OCI-LY1 (cell line): ENCODE results near the gene CLEC16A.

Source experiments
- H2AFZ ChIP-seq: fragments of 200-600 bp; sonication (generic), shearing (Covaris generic); 2 replicates; pipeline ENCODE4 v1.6.0; 2014; ENCODE audit warnings: antibody characterized with exemption, mild to moderate bottlenecking, low read length
- H3F3A ChIP-seq: fragments of 200-600 bp; sonication (generic), shearing (Covaris generic); 2 replicates; pipeline ENCODE4 v1.6.0; 2014; ENCODE audit warnings: mild to moderate bottlenecking, antibody characterized with exemption, low read length, moderate library complexity; ENCODE audit not compliant: insufficient read depth
- H3K27ac ChIP-seq: fragments of 200-600 bp; sonication (generic); 2 replicates; pipeline ENCODE4 v1.5.1; 2014; ENCODE audit warnings: low read length, mixed run types, mild to moderate bottlenecking, low read depth; ENCODE audit not compliant: poor library complexity, severe bottlenecking
- H3K27me3 ChIP-seq: fragments of 200-600 bp; sonication (generic); 2 replicates; pipeline ENCODE4 v1.6.0; 2014; ENCODE audit warnings: antibody characterized with exemption, mild to moderate bottlenecking, low read length, moderate library complexity; ENCODE audit not compliant: insufficient read depth
- H3K36me3 ChIP-seq: fragments of 200-600 bp; sonication (generic); 2 replicates; pipeline ENCODE4 v1.6.1; 2014; ENCODE audit warnings: mild to moderate bottlenecking, antibody characterized with exemption, low read length, moderate library complexity, mixed read lengths; ENCODE audit not compliant: insufficient read depth
- H3K4me1 ChIP-seq: fragments of 200-600 bp; sonication (generic); 2 replicates; pipeline ENCODE4 v1.5.1; 2014; ENCODE audit warnings: mild to moderate bottlenecking, low read length, moderate library complexity; ENCODE audit not compliant: insufficient read depth, severe bottlenecking
- H3K4me2 ChIP-seq: fragments of 200-600 bp; sonication (generic), shearing (Covaris generic); 2 replicates; pipeline ENCODE4 v1.6.1; 2014; ENCODE audit warnings: low read length
- H3K4me3 ChIP-seq: fragments of 200-600 bp; sonication (generic); 2 replicates; pipeline ENCODE4 v1.5.1; 2014; ENCODE audit warnings: low read length, low read depth, mild to moderate bottlenecking, mixed read lengths; ENCODE audit not compliant: poor library complexity, severe bottlenecking
- H3K79me2 ChIP-seq: fragments of 200-600 bp; shearing (Covaris generic); 2 replicates; pipeline ENCODE4 v1.6.1; 2016; ENCODE audit warnings: mixed run types, low read length, mixed read lengths; ENCODE audit not compliant: insufficient read depth
- H3K9ac ChIP-seq: fragments of 200-600 bp; sonication (generic), shearing (Covaris generic); 2 replicates; pipeline ENCODE4 v1.6.1; 2014; ENCODE audit warnings: mild to moderate bottlenecking, low read length, mixed read lengths
- H3K9me2 ChIP-seq: fragments of 200-600 bp; sonication (generic), shearing (Covaris generic); 2 replicates; pipeline ENCODE4 v1.6.1; 2014; ENCODE audit warnings: low read depth, mild to moderate bottlenecking, low read length, mixed read lengths
- H3K9me3 ChIP-seq: fragments of 200-600 bp; shearing (Covaris generic); 2 replicates; pipeline ENCODE4 v1.6.1; 2014; ENCODE audit warnings: low read length, mixed read lengths
- H4K20me1 ChIP-seq: fragments of 200-600 bp; sonication (generic), shearing (Covaris generic); 2 replicates; pipeline ENCODE4 v1.6.0; 2016; ENCODE audit warnings: mild to moderate bottlenecking, low read length; ENCODE audit not compliant: insufficient read depth
- EZH2 ChIP-seq: fragments of 200-600 bp; sonication (generic), shearing (Covaris generic); IDR thresholded peaks from 2 replicates; pipeline ENCODE4 v1.8.0; 2017; ENCODE audit warnings: borderline replicate concordance, mixed run types, mild to moderate bottlenecking, antibody characterized with exemption, low read length, moderate library complexity, mixed read lengths
- TF ChIP-seq, protein P1 (sequence below): fragments of 200-600 bp; sonication (generic), shearing (Covaris generic); IDR thresholded peaks from 2 replicates; pipeline ENCODE4 v1.5.1; 2017; ENCODE audit warnings: mild to moderate bottlenecking, antibody characterized with exemption, low read length, moderate library complexity, mixed read lengths

Gene CLEC16A

DNA sequence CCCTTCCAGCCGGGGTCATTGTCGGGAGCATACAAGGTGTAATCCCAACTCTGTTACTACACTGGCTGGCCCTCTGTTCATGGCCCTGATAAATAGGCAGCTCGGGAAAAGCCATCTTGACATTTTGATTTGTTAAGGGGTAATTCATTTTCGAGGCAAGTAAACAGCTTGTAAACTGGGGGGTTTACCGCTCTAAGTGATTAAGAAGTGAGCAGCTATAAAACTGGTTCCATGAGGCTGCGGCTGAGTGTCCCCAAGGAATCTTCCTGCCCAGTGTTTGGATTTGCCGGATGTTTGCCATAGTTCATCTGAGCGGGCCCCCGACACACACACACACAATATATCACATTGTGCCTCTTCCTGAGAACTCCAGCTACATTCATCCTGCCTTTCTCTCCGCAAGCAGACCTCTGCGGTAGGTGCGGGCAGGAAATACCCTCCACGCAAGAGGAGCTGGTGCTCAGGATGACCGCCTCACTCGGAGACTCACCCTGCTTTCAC lies 219.4 kb downstream of the CLEC16A start:
- Histone ChIP-seq H3K4me2 (no peak overlapping the region), H2AFZ (no peak overlapping the region), H3K4me1 (no peaks in the 10 kb centered on the region), H4K20me1 (no peaks in the 10 kb centered on the region), H3K9me3 (no peaks in the 10 kb centered on the region), H3K27me3 (no peaks in the 10 kb centered on the region), H3K9me2 (no peaks in the 10 kb centered on the region), H3K9ac (no peak overlapping the region), H3F3A (no peaks in the 10 kb centered on the region), H3K4me3 (no peak overlapping the region), H3K79me2 (no peaks in the 10 kb centered on the region), H3K27ac (no peak overlapping the region), H3K36me3 (peaks cover 21% of the 10 kb centered on the region)
- TF ChIP-seq, protein P1, sequence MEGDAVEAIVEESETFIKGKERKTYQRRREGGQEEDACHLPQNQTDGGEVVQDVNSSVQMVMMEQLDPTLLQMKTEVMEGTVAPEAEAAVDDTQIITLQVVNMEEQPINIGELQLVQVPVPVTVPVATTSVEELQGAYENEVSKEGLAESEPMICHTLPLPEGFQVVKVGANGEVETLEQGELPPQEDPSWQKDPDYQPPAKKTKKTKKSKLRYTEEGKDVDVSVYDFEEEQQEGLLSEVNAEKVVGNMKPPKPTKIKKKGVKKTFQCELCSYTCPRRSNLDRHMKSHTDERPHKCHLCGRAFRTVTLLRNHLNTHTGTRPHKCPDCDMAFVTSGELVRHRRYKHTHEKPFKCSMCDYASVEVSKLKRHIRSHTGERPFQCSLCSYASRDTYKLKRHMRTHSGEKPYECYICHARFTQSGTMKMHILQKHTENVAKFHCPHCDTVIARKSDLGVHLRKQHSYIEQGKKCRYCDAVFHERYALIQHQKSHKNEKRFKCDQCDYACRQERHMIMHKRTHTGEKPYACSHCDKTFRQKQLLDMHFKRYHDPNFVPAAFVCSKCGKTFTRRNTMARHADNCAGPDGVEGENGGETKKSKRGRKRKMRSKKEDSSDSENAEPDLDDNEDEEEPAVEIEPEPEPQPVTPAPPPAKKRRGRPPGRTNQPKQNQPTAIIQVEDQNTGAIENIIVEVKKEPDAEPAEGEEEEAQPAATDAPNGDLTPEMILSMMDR: no peak
- TF ChIP-seq EZH2: no peak

DNA sequence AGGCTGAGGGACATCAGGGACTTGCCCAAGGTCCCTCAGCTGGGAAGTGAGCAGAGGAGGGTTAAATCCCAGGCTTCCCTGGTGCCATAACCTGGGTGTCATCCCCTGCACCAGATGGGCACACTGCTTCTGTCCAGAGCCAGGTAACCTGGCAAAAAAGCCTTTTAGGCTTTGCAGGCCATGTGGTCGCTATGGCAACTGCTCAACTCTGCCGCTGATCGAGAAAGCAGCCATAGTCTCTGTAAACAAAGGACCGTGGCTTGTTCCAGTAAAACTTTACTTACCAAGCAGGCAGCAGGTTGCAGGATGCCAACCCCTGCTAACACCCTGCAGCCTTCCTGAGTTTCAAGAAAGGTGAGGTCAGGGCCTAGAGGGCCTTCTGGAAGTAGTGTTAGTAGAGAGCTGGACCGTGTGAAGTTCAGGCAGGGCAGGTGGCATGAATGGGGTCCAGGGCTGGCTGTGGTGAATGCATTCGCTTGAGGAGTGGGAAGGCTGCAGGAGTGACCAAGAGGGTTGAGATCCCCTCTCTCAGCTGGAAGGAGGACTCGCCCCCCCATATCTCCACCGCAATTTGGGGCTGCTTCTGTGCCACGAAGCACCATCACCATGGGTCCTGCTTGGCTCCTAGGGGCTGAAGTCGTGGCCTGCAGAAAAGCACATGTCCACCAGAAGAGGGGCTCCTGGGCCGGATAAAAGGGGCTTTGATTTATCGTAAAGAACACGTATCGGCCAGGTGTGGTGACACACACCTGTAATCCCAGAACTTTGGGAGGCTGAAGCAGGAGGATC lies 220.3 kb downstream of the CLEC16A start:
- no peaks in the 10 kb centered on the region for H3K4me1 ChIP-seq

GRCh38 chr16:11165349-11165748 lies 221.0 kb downstream of the CLEC16A start:
- no peaks in the 10 kb centered on the region for H3K9me3 ChIP-seq

More for the DNA sequence above, 220.3 kb downstream of the CLEC16A start:
- Histone ChIP-seq H3K27ac (no peak overlapping the region), H3K9me3 (no peaks in the 10 kb centered on the region), H3K9me2 (no peaks in the 10 kb centered on the region), H3K4me3 (no peak overlapping the region), H3F3A (no peaks in the 10 kb centered on the region), H2AFZ (no peak overlapping the region), H4K20me1 (no peaks in the 10 kb centered on the region), H3K79me2 (no peaks in the 10 kb centered on the region), H3K36me3 (peaks cover 23% of the 10 kb centered on the region), H3K4me2 (no peak overlapping the region), H3K9ac (no peak overlapping the region), H3K27me3 (no peaks in the 10 kb centered on the region)
- TF ChIP-seq, protein P1: no peak
- TF ChIP-seq EZH2: no peak

More at GRCh38 chr16:11165349-11165748, 221.0 kb downstream of the CLEC16A start:
- Histone ChIP-seq H2AFZ (no peak overlapping the region), H3F3A (no peaks in the 10 kb centered on the region), H4K20me1 (no peaks in the 10 kb centered on the region), H3K79me2 (no peaks in the 10 kb centered on the region), H3K9me2 (no peaks in the 10 kb centered on the region), H3K27me3 (no peaks in the 10 kb centered on the region), H3K36me3 (peaks cover 29% of the 10 kb centered on the region), H3K4me2 (no peak overlapping the region), H3K9ac (no peak overlapping the region), H3K4me1 (no peaks in the 10 kb centered on the region), H3K4me3 (no peak overlapping the region), H3K27ac (no peak overlapping the region)
- no peak for TF ChIP-seq EZH2
- TF ChIP-seq, protein P1: no peak
